HG02759 (cell line): ENCODE measurements around the gene GP1BB.

Experiments
- ATAC-seq: cut with Tn5 transposase; IDR thresholded peaks from one replicate; pipeline ENCODE4 v1.9.1; 2021; ENCODE audit warnings: mild to moderate bottlenecking, moderate library complexity; ENCODE audit not compliant: unreplicated experiment

Gene GP1BB

GRCh38 chr22:19713650-19714311 lies 9.6 kb upstream of the GP1BB start:
- ATAC-seq, result no peak

GRCh38 chr22:19714312-19715187 lies 8.8 kb upstream of the GP1BB start, which contains the start of gene SEPTIN5:
Gene SEPTIN5, plus strand, starts transcription at chr22:19714503. Its CDS starts 86 bp downstream, at chr22:19714589.
- no peak for ATAC-seq

- ATAC-seq, result no peak
Measured at GRCh38 chr22:19715188-19715930, 8.0 kb upstream of the GP1BB start.

GRCh38 chr22:19716041-19716828 lies 7.1 kb upstream of the GP1BB start:
- ATAC-seq, result no peak

- ATAC-seq, result no peak
Measured at GRCh38 chr22:19716829-19717105, 6.6 kb upstream of the GP1BB start.

- no peak for ATAC-seq
Measured at GRCh38 chr22:19717181-19717580, 6.2 kb upstream of the GP1BB start.

DNA sequence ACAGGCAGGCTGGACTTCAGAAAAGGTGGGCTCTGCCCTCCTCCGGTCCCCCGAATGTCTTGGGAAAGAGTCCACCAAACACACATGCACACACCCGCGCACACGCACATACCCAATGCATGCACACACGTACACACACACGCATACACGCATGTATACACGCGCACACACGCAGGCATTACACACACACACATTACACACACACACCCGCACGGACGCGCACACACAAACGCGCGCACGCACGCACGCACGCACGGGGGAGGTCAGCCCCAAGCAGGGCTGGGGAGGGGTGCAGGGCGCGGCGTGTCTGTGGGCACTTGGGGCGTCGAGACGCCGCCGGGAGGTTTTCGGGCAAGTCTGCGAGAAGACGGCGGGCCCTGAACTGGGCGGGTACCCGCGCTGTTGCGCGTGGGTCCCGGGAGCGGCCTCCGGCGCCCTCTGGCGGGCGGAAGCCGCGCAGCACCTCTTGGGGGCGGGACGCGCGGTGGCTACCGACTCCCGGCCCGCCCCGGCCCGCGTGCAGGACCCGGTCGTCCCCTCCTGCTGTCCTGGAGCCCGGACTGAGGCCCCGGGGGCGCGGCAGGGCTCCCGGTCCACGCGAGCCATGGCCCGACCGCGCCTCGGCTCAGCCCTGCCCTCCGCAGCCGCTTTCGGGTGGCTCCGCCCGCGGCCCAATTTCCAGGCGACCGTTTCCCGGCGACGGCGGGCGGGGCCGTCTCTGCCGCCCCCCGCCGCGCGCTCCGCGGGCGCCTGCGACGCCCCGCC lies 5.5 kb upstream of the GP1BB start:
- ATAC-seq, result peak; percentile 66

- no peak for ATAC-seq
Measured at GRCh38 chr22:19718456-19719049, 4.8 kb upstream of the GP1BB start.

GRCh38 chr22:19719050-19719482 lies 4.3 kb upstream of the GP1BB start:
- no peak for ATAC-seq

GRCh38 chr22:19719488-19720021 lies 3.8 kb upstream of the GP1BB start:
- ATAC-seq, result no peak

DNA sequence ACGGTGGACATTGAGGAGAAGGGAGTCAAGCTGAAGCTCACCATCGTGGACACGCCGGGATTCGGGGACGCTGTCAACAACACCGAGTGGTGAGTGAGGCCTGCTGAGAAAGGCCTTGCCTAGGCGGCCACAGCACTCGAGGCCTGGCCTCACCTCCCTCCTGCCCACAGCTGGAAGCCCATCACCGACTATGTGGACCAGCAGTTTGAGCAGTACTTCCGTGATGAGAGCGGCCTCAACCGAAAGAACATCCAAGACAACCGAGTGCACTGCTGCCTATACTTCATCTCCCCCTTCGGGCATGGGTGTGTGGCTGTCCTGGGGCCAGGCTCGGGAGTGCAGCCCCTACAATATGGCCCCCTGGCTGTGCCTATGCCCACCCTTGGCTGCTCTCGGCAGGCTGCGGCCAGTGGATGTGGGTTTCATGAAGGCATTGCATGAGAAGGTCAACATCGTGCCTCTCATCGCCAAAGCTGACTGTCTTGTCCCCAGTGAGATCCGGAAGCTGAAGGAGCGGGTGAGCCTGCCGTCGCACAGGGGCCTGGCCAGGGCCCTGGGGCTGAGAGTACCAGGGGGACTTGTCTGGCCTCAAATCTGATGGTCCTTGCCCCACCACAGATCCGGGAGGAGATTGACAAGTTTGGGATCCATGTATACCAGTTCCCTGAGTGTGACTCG lies 3.0 kb upstream of the GP1BB start:
- ATAC-seq, result no peak

GRCh38 chr22:19720999-19721329 lies 2.4 kb upstream of the GP1BB start:
- no peak for ATAC-seq

DNA sequence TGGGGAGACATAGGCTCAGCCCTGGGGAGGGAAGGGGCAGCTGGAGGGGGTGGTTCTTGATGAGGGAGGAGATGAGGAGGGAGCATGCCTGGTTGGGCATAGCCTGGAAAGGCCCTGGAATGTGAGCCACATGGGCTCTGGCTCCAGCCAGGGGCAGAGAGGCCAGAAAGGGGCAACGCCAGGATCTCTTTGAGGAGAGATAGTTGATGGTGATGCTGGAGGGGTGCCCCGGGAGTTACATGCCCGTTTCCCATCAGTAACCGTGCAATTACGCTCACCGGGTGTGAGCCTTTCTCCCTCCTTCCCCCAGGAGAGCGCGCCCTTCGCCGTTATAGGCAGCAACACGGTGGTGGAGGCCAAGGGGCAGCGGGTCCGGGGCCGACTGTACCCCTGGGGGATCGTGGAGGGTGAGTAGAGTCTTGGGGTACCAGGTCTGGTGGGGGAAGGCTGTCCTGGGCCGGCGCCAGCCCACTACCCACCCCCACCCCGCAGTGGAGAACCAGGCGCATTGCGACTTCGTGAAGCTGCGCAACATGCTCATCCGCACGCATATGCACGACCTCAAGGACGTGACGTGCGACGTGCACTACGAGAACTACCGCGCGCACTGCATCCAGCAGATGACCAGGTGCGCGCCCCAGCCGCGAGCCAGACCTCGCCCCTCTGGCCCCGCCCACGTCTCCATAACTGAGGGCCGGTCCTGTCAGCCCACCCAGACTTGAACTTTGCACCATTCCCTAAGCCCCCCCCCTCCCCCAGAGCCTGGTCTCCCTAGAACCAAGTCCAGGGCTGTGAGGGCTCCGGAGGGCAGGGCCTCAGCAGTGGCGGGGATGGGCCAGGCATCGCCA lies 1.8 kb upstream of the GP1BB start:
- ATAC-seq, result no peak

- no peak for ATAC-seq
Measured at GRCh38 chr22:19722178-19722981, 959 bp upstream of the GP1BB start.

DNA sequence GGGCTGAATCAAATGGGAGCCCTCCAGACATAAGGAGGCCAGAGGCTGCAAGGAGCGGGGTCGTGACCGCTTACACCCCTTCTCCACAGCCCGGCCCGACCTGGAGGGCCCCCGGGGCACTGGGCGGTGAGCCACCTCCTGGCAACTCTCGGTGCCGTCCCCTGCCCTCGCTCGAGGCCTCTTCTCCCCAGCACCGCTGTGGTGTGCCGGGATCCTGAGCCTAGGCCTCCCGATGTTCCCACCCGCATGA lies 432 bp upstream of the GP1BB start:
- ATAC-seq, result no peak

DNA sequence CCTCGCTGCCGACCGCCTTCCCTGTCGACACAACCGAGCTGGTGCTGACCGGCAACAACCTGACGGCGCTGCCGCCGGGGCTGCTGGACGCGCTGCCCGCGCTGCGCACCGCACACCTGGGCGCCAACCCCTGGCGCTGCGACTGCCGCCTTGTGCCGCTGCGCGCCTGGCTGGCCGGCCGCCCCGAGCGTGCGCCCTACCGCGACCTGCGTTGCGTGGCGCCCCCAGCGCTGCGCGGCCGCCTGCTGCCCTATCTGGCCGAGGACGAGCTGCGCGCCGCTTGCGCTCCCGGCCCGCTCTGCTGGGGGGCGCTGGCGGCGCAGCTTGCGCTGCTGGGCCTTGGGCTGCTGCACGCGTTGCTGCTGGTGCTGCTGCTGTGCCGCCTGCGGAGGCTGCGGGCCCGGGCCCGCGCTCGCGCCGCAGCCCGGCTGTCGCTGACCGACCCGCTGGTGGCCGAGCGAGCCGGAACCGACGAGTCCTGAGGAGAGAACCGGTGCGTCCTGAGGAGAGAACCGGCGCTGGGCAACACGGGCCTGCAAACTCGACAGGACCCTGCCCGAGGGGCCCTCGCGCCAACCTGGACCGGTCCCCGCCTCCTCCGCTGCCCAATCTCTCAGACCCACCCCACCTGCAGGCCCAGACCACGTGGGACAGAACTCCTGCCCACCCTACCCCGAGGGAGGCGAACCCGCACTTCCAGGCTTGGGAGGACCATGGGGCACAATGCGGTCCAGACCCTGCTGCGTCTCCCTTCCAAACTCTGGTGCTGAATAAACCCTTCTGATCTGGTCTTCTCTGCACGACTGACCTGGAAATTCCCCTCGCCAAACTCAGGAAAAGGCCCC lies 866 bp downstream of the GP1BB start:
- no peak for ATAC-seq
